HFF-Myc (cell line): ENCODE data around the gene CORIN.

Experiments
- DNase-seq: peaks from one replicate; pipeline ENCODE4 v3.0.0-alpha.2; 2011; ENCODE audit warnings: low read depth; ENCODE audit errors: extremely low read depth
- H3K4me3 ChIP-seq: replicated peaks from 2 replicates; pipeline ENCODE4 v1.5.1; 2011; ENCODE audit warnings: low read depth, mild to moderate bottlenecking, control low read depth, low read length
- CTCF ChIP-seq: IDR thresholded peaks from 2 replicates; pipeline ENCODE4 v1.5.1; 2012; ENCODE audit warnings: mild to moderate bottlenecking, low read depth, low read length, control low read depth; ENCODE audit errors: missing control alignments

The CORIN gene

GRCh38 chr4:47579235-47579634 lies 258.6 kb downstream of the CORIN start:
- no peak for TF ChIP-seq CTCF
- H3K4me3 ChIP-seq, result no peak overlapping the region
- DNase-seq, result no peak

- no peak overlapping the region for H3K4me3 ChIP-seq
- TF ChIP-seq CTCF, result no peak
- peak; percentile 12 for DNase-seq
Observed at GRCh38 chr4:47577779-47578553, 259.9 kb downstream of the CORIN start.

GRCh38 chr4:47572981-47573380 lies 264.9 kb downstream of the CORIN start:
- TF ChIP-seq CTCF, result no peak
- no peak overlapping the region for H3K4me3 ChIP-seq
- no peak for DNase-seq

- no peak for DNase-seq
- H3K4me3 ChIP-seq, result no peak overlapping the region
- no peak for TF ChIP-seq CTCF
Observed at GRCh38 chr4:47570816-47571215, 267.1 kb downstream of the CORIN start.

- no peak overlapping the region for H3K4me3 ChIP-seq
- DNase-seq, result no peak
- TF ChIP-seq CTCF, result no peak
Observed at GRCh38 chr4:47567511-47567910, 270.4 kb downstream of the CORIN start.

- DNase-seq, result no peak
- H3K4me3 ChIP-seq, result no peak overlapping the region
- TF ChIP-seq CTCF, result no peak
Observed at GRCh38 chr4:47566969-47567368, 270.9 kb downstream of the CORIN start.

- no peak for TF ChIP-seq CTCF
- no peak overlapping the region for H3K4me3 ChIP-seq
- no peak for DNase-seq
Observed at GRCh38 chr4:47566566-47566965, 271.3 kb downstream of the CORIN start.
